H1 (cell line): ENCODE results near the gene LEMD2. TPM values are rescaled to one million over a fixed set of nuclear protein-coding genes. Genes with fewer than 3 reads are reported as not detected.

ENCODE experiments used
- CTCF ChIP-seq, 3 experiments: IDR thresholded peaks; 1 replicate in 2 of 3; 2 replicates in 1 of 3; pipeline versions ENCODE4 v1.5.1 to v1.6.1; 2011; ENCODE audit warnings: low read length in 3 of 3, mild to moderate bottlenecking in 3 of 3, inconsistent platforms in 2 of 3, low read depth in 1 of 3, moderate library complexity in 1 of 3; ENCODE audit not compliant: insufficient read depth in 1 of 3; ENCODE audit errors: control extremely low read depth in 1 of 3
- FOSL1 ChIP-seq: IDR thresholded peaks from 2 replicates; pipeline ENCODE4 v1.6.1; 2011; ENCODE audit warnings: mild to moderate bottlenecking, low read depth, low read length, moderate library complexity; ENCODE audit not compliant: insufficient read depth
- MAFK ChIP-seq: IDR thresholded peaks from 2 replicates; pipeline ENCODE4 v1.6.1; 2012; ENCODE audit warnings: low read depth, mild to moderate bottlenecking, improper control_type of control experiment, low read length
- MAX ChIP-seq: IDR thresholded peaks from 2 replicates; pipeline ENCODE4 v1.6.1; 2012; ENCODE audit warnings: inconsistent platforms
- SP1 ChIP-seq: IDR thresholded peaks from 2 replicates; pipeline ENCODE4 v1.6.1; 2011; ENCODE audit warnings: low read depth, low read length
- polyA plus RNA-seq, 7 experiments: library from polyadenylated mRNA; depleted of rRNA in 3 of 7; stranded (reverse) in 5 of 7; unstranded in 2 of 7; fragments of >200 nt in 5 of 7; fragments of 200-250 nt in 2 of 7; gene quantifications; 1 replicate in 5 of 7; 2 replicates in 1 of 7; 4 replicates in 1 of 7; pipeline versions ENCODE4 v1.2.1 to v1.2.3, GENCODE V29; 2011 to 2013; ENCODE audit warnings: missing spikeins in 2 of 7, mixed read lengths in 2 of 7
- total RNA-seq: library from RNA; stranded (reverse); fragmentation: NEBNext Ultra II Directional; extraction: Animal tissue kit (Norgen Biotek cat#: 25700); gene quantifications from 2 replicates; pipeline ENCODE4 v1.2.1, GENCODE V29; 2021
- TF ChIP-seq, protein P1 (sequence below): IDR thresholded peaks from 2 replicates; pipeline ENCODE4 v1.6.1; 2012; ENCODE audit warnings: inconsistent platforms
- TF ChIP-seq, protein P2 (sequence below): fragments of 300-600 bp; sonication (generic); IDR thresholded peaks from 2 replicates; pipeline ENCODE4 v1.7.1; 2012; ENCODE audit warnings: low read length, moderate library complexity, mild to moderate bottlenecking, inconsistent platforms; ENCODE audit not compliant: insufficient replicate concordance

LEMD2 gene
- total and polyA plus RNA-seq, 2 of the 8 experiments (the other 6 are each of a cell fraction or from before 2014, with no cell fraction given): 32.7 to 57.3 TPM

GRCh38 chr6:33830635-33831240 lies 41.8 kb upstream of the LEMD2 start (continued):
- TF ChIP-seq, protein P1, sequence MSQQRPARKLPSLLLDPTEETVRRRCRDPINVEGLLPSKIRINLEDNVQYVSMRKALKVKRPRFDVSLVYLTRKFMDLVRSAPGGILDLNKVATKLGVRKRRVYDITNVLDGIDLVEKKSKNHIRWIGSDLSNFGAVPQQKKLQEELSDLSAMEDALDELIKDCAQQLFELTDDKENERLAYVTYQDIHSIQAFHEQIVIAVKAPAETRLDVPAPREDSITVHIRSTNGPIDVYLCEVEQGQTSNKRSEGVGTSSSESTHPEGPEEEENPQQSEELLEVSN: no peak
- TF ChIP-seq CTCF (IDR thresholded peaks at IDR 0.05; ENCODE audit: control extremely low read depth in 1 of 3, insufficient read depth in 1 of 3, low read depth in 1 of 3, low read length in 3 of 3) (no peak), MAX (no peak), FOSL1 (no peak), MAFK (no peak), SP1 (no peak)
- TF ChIP-seq, protein P2, sequence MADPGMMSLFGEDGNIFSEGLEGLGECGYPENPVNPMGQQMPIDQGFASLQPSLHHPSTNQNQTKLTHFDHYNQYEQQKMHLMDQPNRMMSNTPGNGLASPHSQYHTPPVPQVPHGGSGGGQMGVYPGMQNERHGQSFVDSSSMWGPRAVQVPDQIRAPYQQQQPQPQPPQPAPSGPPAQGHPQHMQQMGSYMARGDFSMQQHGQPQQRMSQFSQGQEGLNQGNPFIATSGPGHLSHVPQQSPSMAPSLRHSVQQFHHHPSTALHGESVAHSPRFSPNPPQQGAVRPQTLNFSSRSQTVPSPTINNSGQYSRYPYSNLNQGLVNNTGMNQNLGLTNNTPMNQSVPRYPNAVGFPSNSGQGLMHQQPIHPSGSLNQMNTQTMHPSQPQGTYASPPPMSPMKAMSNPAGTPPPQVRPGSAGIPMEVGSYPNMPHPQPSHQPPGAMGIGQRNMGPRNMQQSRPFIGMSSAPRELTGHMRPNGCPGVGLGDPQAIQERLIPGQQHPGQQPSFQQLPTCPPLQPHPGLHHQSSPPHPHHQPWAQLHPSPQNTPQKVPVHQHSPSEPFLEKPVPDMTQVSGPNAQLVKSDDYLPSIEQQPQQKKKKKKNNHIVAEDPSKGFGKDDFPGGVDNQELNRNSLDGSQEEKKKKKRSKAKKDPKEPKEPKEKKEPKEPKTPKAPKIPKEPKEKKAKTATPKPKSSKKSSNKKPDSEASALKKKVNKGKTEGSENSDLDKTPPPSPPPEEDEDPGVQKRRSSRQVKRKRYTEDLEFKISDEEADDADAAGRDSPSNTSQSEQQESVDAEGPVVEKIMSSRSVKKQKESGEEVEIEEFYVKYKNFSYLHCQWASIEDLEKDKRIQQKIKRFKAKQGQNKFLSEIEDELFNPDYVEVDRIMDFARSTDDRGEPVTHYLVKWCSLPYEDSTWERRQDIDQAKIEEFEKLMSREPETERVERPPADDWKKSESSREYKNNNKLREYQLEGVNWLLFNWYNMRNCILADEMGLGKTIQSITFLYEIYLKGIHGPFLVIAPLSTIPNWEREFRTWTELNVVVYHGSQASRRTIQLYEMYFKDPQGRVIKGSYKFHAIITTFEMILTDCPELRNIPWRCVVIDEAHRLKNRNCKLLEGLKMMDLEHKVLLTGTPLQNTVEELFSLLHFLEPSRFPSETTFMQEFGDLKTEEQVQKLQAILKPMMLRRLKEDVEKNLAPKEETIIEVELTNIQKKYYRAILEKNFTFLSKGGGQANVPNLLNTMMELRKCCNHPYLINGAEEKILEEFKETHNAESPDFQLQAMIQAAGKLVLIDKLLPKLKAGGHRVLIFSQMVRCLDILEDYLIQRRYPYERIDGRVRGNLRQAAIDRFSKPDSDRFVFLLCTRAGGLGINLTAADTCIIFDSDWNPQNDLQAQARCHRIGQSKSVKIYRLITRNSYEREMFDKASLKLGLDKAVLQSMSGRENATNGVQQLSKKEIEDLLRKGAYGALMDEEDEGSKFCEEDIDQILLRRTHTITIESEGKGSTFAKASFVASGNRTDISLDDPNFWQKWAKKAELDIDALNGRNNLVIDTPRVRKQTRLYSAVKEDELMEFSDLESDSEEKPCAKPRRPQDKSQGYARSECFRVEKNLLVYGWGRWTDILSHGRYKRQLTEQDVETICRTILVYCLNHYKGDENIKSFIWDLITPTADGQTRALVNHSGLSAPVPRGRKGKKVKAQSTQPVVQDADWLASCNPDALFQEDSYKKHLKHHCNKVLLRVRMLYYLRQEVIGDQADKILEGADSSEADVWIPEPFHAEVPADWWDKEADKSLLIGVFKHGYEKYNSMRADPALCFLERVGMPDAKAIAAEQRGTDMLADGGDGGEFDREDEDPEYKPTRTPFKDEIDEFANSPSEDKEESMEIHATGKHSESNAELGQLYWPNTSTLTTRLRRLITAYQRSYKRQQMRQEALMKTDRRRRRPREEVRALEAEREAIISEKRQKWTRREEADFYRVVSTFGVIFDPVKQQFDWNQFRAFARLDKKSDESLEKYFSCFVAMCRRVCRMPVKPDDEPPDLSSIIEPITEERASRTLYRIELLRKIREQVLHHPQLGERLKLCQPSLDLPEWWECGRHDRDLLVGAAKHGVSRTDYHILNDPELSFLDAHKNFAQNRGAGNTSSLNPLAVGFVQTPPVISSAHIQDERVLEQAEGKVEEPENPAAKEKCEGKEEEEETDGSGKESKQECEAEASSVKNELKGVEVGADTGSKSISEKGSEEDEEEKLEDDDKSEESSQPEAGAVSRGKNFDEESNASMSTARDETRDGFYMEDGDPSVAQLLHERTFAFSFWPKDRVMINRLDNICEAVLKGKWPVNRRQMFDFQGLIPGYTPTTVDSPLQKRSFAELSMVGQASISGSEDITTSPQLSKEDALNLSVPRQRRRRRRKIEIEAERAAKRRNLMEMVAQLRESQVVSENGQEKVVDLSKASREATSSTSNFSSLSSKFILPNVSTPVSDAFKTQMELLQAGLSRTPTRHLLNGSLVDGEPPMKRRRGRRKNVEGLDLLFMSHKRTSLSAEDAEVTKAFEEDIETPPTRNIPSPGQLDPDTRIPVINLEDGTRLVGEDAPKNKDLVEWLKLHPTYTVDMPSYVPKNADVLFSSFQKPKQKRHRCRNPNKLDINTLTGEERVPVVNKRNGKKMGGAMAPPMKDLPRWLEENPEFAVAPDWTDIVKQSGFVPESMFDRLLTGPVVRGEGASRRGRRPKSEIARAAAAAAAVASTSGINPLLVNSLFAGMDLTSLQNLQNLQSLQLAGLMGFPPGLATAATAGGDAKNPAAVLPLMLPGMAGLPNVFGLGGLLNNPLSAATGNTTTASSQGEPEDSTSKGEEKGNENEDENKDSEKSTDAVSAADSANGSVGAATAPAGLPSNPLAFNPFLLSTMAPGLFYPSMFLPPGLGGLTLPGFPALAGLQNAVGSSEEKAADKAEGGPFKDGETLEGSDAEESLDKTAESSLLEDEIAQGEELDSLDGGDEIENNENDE: no peak
